HEK293 (cell line): Measurements from ENCODE around the gene NR1H3.

ENCODE experiments used
- CTCF ChIA-PET: fragments of 350-600 bp; formaldehyde crosslinking; extraction: SDS; loops from one replicate; lab custom pipeline; 2021; ENCODE audit warnings: antibody characterized with exemption; lab: Yijun Ruan, JAX
- POLR2A ChIA-PET: fragments of 300-600 bp; formaldehyde crosslinking; extraction: SDS; loops from one replicate; lab custom pipeline; 2020; ENCODE audit warnings: antibody characterized with exemption, inconsistent platforms; lab: Yijun Ruan, JAX
- H3K27ac ChIP-seq: fragments of 200-500 bp; sonication (Bioruptor generic); 2 replicates; pipeline ENCODE4 v1.5.1; 2014; ENCODE audit warnings: low read depth, low read length, control low read depth, inconsistent platforms; ENCODE audit errors: extremely low read depth
- H3K36me3 ChIP-seq, 2 experiments: fragments of 200-500 bp in 1 of 2; sonication (Bioruptor generic) in 1 of 2; 1 replicate in 1 of 2; 2 replicates in 1 of 2; pipeline ENCODE4 v1.5.1; 2014 to 2017; ENCODE audit warnings: inconsistent platforms in 2 of 2, low read length in 2 of 2; ENCODE audit not compliant: control insufficient read depth in 2 of 2, insufficient read depth in 1 of 2
- H3K4me1 ChIP-seq: fragments of 200-500 bp; sonication (Bioruptor generic); 2 replicates; pipeline ENCODE4 v1.5.1; 2014; ENCODE audit warnings: mild to moderate bottlenecking, low read length, inconsistent platforms; ENCODE audit not compliant: control insufficient read depth, insufficient read depth
- H3K4me3 ChIP-seq: 2 replicates; pipeline ENCODE4 v1.5.1; 2011; ENCODE audit warnings: low read depth, mild to moderate bottlenecking, control low read depth, low read length, moderate library complexity
- H3K9me3 ChIP-seq: fragments of 200-500 bp; sonication (Bioruptor generic); 2 replicates; pipeline ENCODE4 v1.5.1; 2014; ENCODE audit warnings: low read depth, low read length, inconsistent platforms; ENCODE audit not compliant: control insufficient read depth, insufficient read depth
- EGR2 ChIP-seq: fragments of 450-650 bp; formaldehyde crosslinking; IDR thresholded peaks from 2 replicates; pipeline ENCODE4 v1.5.1; 2016; ENCODE audit warnings: low read depth, missing biosample characterization, missing genetic modification characterization
- FEZF1 ChIP-seq: fragments of 450-650 bp; formaldehyde crosslinking; IDR thresholded peaks from 2 replicates; pipeline ENCODE4 v1.5.1; 2016; ENCODE audit warnings: missing biosample characterization, missing genetic modification characterization
- IKZF3 ChIP-seq: fragments of 450-650 bp; IDR thresholded peaks from 2 replicates; pipeline ENCODE4 v1.5.0; 2018; ENCODE audit warnings: missing biosample characterization, mild to moderate bottlenecking, missing genetic modification characterization, moderate library complexity
- KLF7 ChIP-seq: fragments of 450-650 bp; formaldehyde crosslinking; IDR thresholded peaks from 2 replicates; pipeline ENCODE4 v1.5.1; 2016; ENCODE audit warnings: missing biosample characterization, missing genetic modification characterization, borderline replicate concordance
- KLF9 ChIP-seq: fragments of 450-650 bp; formaldehyde crosslinking; IDR thresholded peaks from 2 replicates; pipeline ENCODE4 v1.5.1; 2016; ENCODE audit warnings: missing biosample characterization, missing genetic modification characterization, low read depth
- MZF1 ChIP-seq: fragments of 450-650 bp; formaldehyde crosslinking; IDR thresholded peaks from 2 replicates; pipeline ENCODE4 v1.5.1; 2017; ENCODE audit warnings: missing biosample characterization, missing genetic modification characterization, borderline replicate concordance
- OVOL3 ChIP-seq: fragments of 450-650 bp; formaldehyde crosslinking; IDR thresholded peaks from 2 replicates; pipeline ENCODE4 v1.5.1; 2016; ENCODE audit warnings: missing biosample characterization, missing genetic modification characterization
- SETDB1 ChIP-seq: IDR thresholded peaks from one replicate; pipeline ENCODE4 v1.6.1; 2017; ENCODE audit warnings: mild to moderate bottlenecking, low read length, moderate library complexity, mixed read lengths; ENCODE audit not compliant: insufficient read length
- ZBTB1 ChIP-seq: fragments of 450-650 bp; formaldehyde crosslinking; IDR thresholded peaks from 2 replicates; pipeline ENCODE4 v1.5.1; 2016; ENCODE audit warnings: missing biosample characterization, missing genetic modification characterization
- ZBTB20 ChIP-seq: fragments of 450-650 bp; formaldehyde crosslinking; IDR thresholded peaks from 2 replicates; pipeline ENCODE4 v1.5.1; 2016; ENCODE audit warnings: missing biosample characterization, missing genetic modification characterization
- ZBTB48 ChIP-seq: fragments of 450-650 bp; formaldehyde crosslinking; IDR thresholded peaks from 2 replicates; pipeline ENCODE4 v1.5.1; 2016; ENCODE audit warnings: missing biosample characterization, missing genetic modification characterization
- ZIC2 ChIP-seq: fragments of 450-650 bp; formaldehyde crosslinking; IDR thresholded peaks from 2 replicates; pipeline ENCODE4 v1.5.1; 2016; ENCODE audit warnings: missing biosample characterization, missing genetic modification characterization
- ZNF138 ChIP-seq: fragments of 450-650 bp; formaldehyde crosslinking; IDR thresholded peaks from 2 replicates; pipeline ENCODE4 v1.5.1; 2016; ENCODE audit warnings: missing biosample characterization, missing genetic modification characterization, borderline replicate concordance
- ZNF16 ChIP-seq: fragments of 450-650 bp; formaldehyde crosslinking; IDR thresholded peaks from 2 replicates; pipeline ENCODE4 v1.5.1; 2016; ENCODE audit warnings: low read depth, missing biosample characterization, missing genetic modification characterization
- ZNF175 ChIP-seq: fragments of 450-650 bp; formaldehyde crosslinking; IDR thresholded peaks from 2 replicates; pipeline ENCODE4 v1.5.1; 2016; ENCODE audit warnings: missing biosample characterization, missing genetic modification characterization
- ZNF184 ChIP-seq: fragments of 450-650 bp; IDR thresholded peaks from 2 replicates; pipeline ENCODE4 v1.5.1; 2018; ENCODE audit warnings: missing biosample characterization, mild to moderate bottlenecking, missing genetic modification characterization
- ZNF23 ChIP-seq: fragments of 450-650 bp; formaldehyde crosslinking; IDR thresholded peaks from 2 replicates; pipeline ENCODE4 v1.5.1; 2016; ENCODE audit warnings: missing biosample characterization, missing genetic modification characterization, borderline replicate concordance
- ZNF24 ChIP-seq: fragments of 450-650 bp; formaldehyde crosslinking; IDR thresholded peaks from 2 replicates; pipeline ENCODE4 v1.5.1; 2016; ENCODE audit warnings: missing biosample characterization, missing genetic modification characterization
- ZNF366 ChIP-seq: fragments of 450-650 bp; formaldehyde crosslinking; conservative IDR thresholded peaks from 2 replicates; pipeline ENCODE4 v1.5.1; 2016; ENCODE audit warnings: missing biosample characterization, missing genetic modification characterization
- ZNF394 ChIP-seq: fragments of 450-650 bp; formaldehyde crosslinking; IDR thresholded peaks from 2 replicates; pipeline ENCODE4 v1.5.1; 2016; ENCODE audit warnings: missing biosample characterization, missing genetic modification characterization, mild to moderate bottlenecking, moderate library complexity, borderline replicate concordance
- ZNF416 ChIP-seq: fragments of 450-650 bp; formaldehyde crosslinking; IDR thresholded peaks from 2 replicates; pipeline ENCODE4 v1.5.1; 2016; ENCODE audit warnings: missing biosample characterization, missing genetic modification characterization
- ZNF544 ChIP-seq: fragments of 450-650 bp; formaldehyde crosslinking; IDR thresholded peaks from 2 replicates; pipeline ENCODE4 v1.5.0; 2017; ENCODE audit warnings: missing biosample characterization, missing genetic modification characterization
- ZNF571 ChIP-seq: fragments of 450-650 bp; formaldehyde crosslinking; IDR thresholded peaks from 2 replicates; pipeline ENCODE4 v1.5.0; 2017; ENCODE audit warnings: missing biosample characterization, missing genetic modification characterization
- ZNF785 ChIP-seq: fragments of 450-650 bp; formaldehyde crosslinking; IDR thresholded peaks from 2 replicates; pipeline ENCODE4 v1.5.1; 2016; ENCODE audit warnings: missing biosample characterization, missing genetic modification characterization
- TF ChIP-seq, protein P1 (sequence below): fragments of 450-650 bp; formaldehyde crosslinking; IDR thresholded peaks from 2 replicates; pipeline ENCODE4; 2016; ENCODE audit warnings: missing biosample characterization, missing genetic modification characterization
- TF ChIP-seq, protein P2 (sequence below): fragments of 450-650 bp; formaldehyde crosslinking; IDR thresholded peaks from 2 replicates; pipeline ENCODE4 v1.5.1; 2017; ENCODE audit warnings: missing biosample characterization, mild to moderate bottlenecking, missing genetic modification characterization, moderate library complexity
- TF ChIP-seq, protein P3 (sequence below): fragments of 450-650 bp; formaldehyde crosslinking; IDR thresholded peaks from 2 replicates; pipeline ENCODE4 v1.5.1; 2016; ENCODE audit warnings: missing biosample characterization, missing genetic modification characterization
- TF ChIP-seq, protein P4 (sequence below): fragments of 450-650 bp; formaldehyde crosslinking; IDR thresholded peaks from 2 replicates; pipeline ENCODE4 v1.5.1; 2016; ENCODE audit warnings: missing biosample characterization, missing genetic modification characterization
- TF ChIP-seq, protein P5 (sequence below): fragments of 450-650 bp; formaldehyde crosslinking; IDR thresholded peaks from 2 replicates; pipeline ENCODE4 v1.5.1; 2016; ENCODE audit warnings: missing biosample characterization, missing genetic modification characterization

NR1H3 gene

DNA sequence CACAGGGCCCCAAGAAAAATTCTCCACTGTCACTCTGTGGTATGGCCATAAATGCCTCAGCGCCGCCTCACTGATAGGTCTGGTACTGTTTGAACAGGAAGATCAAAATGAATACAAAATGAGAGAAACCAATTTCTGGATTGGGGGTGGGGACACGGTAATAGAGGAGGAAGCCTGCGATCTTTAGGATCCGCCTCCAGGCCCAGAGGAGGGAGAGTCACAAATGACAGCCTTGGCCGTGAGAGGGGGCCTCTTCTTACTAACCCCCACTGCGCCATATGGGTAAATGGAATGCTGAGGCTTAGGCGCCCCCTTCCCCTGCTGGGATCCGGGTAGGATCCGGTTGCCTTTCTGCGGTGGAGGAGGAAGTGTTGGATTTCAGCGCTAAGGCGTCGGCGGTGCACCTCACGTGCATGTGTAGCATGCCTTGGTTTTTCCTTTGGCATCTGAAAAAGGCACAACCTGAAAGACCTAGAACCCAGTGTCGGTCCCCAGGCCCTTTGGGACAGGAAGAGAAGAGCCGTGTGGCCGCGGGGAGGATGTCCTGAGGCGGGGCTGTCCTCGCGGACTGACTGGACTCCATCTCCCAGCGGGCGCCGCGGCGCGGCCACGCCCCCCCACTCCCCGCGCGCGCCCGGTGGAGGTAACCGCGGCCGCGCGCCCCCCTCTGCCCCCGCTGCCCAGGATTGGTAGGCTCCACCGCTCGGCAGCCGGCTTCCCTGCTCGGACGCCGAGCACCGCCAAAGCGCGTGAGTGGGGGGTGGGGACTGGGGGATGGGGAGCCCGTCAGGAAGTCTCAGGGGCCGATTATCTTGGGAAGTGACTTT is 11.4 kb downstream of the NR1H3 start:
- ChIA-PET CTCF (interaction anchor here (0.6 to 3.0 kb wide), 2 partner anchors 10 to 138 kb away, joined by 3 to 28 read pairs; partner anchors contain the start of gene NR1H3), POLR2A (interaction anchor here (1.4 to 2.2 kb wide), 2 partner anchors 20 to 21 kb away, joined by 6 to 9 read pairs; partner anchors contain the start of gene ACP2)
- no peaks in the 10 kb centered on the region for H3K9me3 ChIP-seq
- H3K27ac ChIP-seq: peak overlapping the region; percentile 79
- H3K4me3 ChIP-seq: peak overlapping the region; percentile 86
- peaks cover 13% of the 10 kb centered on the region; the same call in 1 of the 2 replicates for H3K4me1 ChIP-seq
- H3K36me3 ChIP-seq: peaks cover 0 to 6% of the 10 kb centered on the region in 2 experiments; a peak in 1 of 3 replicates
- 0 out of 2 replicates have a peak, but pooled peaks have one; percentile 24 for TF ChIP-seq ZNF366 (tag by site-specific recombination)
- TF ChIP-seq KLF9 (tag by site-specific recombination): peak; percentile 79
- no peak for TF ChIP-seq MZF1 (tag by site-specific recombination)
- no peak for TF ChIP-seq ZNF16
- no peak for TF ChIP-seq KLF7
- TF ChIP-seq, protein P1, sequence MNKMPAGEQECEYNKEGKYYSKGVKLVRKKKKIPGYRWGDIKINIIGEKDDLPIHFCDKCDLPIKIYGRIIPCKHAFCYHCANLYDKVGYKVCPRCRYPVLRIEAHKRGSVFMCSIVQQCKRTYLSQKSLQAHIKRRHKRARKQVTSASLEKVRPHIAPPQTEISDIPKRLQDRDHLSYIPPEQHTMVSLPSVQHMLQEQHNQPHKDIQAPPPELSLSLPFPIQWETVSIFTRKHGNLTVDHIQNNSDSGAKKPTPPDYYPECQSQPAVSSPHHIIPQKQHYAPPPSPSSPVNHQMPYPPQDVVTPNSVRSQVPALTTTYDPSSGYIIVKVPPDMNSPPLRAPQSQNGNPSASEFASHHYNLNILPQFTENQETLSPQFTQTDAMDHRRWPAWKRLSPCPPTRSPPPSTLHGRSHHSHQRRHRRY (tag by site-specific recombination): no peak
- TF ChIP-seq ZIC2: peak; percentile 68
- 0 out of 2 replicates have a peak, but pooled peaks have one; percentile 39 for TF ChIP-seq ZBTB1
- no peak for TF ChIP-seq ZNF416
- TF ChIP-seq, protein P2, sequence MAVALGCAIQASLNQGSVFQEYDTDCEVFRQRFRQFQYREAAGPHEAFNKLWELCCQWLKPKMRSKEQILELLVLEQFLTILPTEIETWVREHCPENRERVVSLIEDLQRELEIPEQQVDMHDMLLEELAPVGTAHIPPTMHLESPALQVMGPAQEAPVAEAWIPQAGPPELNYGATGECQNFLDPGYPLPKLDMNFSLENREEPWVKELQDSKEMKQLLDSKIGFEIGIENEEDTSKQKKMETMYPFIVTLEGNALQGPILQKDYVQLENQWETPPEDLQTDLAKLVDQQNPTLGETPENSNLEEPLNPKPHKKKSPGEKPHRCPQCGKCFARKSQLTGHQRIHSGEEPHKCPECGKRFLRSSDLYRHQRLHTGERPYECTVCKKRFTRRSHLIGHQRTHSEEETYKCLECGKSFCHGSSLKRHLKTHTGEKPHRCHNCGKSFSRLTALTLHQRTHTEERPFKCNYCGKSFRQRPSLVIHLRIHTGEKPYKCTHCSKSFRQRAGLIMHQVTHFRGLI (tag by site-specific recombination): no peak
- TF ChIP-seq, protein P3, sequence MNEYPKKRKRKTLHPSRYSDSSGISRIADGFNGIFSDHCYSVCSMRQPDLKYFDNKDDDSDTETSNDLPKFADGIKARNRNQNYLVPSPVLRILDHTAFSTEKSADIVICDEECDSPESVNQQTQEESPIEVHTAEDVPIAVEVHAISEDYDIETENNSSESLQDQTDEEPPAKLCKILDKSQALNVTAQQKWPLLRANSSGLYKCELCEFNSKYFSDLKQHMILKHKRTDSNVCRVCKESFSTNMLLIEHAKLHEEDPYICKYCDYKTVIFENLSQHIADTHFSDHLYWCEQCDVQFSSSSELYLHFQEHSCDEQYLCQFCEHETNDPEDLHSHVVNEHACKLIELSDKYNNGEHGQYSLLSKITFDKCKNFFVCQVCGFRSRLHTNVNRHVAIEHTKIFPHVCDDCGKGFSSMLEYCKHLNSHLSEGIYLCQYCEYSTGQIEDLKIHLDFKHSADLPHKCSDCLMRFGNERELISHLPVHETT (tag by site-specific recombination): peak; percentile 66; the same call in 1 of the 2 replicates
- TF ChIP-seq IKZF3 (tag by site-specific recombination): no peak
- TF ChIP-seq ZNF785 (tag by site-specific recombination): no peak
- no peak for TF ChIP-seq ZNF23 (tag by site-specific recombination)
- TF ChIP-seq ZNF24 (tag by site-specific recombination): peak; percentile 26; the same call in 1 of the 2 replicates
- TF ChIP-seq, protein P4, sequence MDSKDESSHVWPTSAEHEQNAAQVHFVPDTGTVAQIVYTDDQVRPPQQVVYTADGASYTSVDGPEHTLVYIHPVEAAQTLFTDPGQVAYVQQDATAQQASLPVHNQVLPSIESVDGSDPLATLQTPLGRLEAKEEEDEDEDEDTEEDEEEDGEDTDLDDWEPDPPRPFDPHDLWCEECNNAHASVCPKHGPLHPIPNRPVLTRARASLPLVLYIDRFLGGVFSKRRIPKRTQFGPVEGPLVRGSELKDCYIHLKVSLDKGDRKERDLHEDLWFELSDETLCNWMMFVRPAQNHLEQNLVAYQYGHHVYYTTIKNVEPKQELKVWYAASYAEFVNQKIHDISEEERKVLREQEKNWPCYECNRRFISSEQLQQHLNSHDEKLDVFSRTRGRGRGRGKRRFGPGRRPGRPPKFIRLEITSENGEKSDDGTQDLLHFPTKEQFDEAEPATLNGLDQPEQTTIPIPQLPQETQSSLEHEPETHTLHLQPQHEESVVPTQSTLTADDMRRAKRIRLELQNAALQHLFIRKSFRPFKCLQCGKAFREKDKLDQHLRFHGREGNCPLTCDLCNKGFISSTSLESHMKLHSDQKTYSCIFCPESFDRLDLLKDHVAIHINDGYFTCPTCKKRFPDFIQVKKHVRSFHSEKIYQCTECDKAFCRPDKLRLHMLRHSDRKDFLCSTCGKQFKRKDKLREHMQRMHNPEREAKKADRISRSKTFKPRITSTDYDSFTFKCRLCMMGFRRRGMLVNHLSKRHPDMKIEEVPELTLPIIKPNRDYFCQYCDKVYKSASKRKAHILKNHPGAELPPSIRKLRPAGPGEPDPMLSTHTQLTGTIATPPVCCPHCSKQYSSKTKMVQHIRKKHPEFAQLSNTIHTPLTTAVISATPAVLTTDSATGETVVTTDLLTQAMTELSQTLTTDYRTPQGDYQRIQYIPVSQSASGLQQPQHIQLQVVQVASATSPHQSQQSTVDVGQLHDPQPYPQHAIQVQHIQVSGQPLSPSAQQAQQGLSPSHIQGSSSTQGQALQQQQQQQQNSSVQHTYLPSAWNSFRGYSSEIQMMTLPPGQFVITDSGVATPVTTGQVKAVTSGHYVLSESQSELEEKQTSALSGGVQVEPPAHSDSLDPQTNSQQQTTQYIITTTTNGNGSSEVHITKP: peak; percentile 100
- 0 out of 2 replicates have a peak, but pooled peaks have one; percentile 58 for TF ChIP-seq ZBTB48 (tag by site-specific recombination)
- TF ChIP-seq SETDB1: no peak
- TF ChIP-seq ZNF175 (tag by site-specific recombination): no peak
- TF ChIP-seq FEZF1 (tag by site-specific recombination): peak; percentile 50
- TF ChIP-seq ZNF138: no peak
- peak; percentile 31; the same call in 1 of the 2 replicates for TF ChIP-seq EGR2 (tag by site-specific recombination)
- TF ChIP-seq, protein P5, sequence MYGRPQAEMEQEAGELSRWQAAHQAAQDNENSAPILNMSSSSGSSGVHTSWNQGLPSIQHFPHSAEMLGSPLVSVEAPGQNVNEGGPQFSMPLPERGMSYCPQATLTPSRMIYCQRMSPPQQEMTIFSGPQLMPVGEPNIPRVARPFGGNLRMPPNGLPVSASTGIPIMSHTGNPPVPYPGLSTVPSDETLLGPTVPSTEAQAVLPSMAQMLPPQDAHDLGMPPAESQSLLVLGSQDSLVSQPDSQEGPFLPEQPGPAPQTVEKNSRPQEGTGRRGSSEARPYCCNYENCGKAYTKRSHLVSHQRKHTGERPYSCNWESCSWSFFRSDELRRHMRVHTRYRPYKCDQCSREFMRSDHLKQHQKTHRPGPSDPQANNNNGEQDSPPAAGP: peak; percentile 33; the same call in 1 of the 2 replicates
- TF ChIP-seq ZNF394 (tag by site-specific recombination): peak; percentile 22; the same call in 1 of the 2 replicates
- TF ChIP-seq ZNF544 (tag by site-specific recombination): no peak
- TF ChIP-seq ZBTB20 (tag by site-specific recombination): peak; percentile 73; the same call in 1 of the 2 replicates
- TF ChIP-seq OVOL3 (tag by site-specific recombination): no peak
- TF ChIP-seq ZNF571 (tag by site-specific recombination): no peak
- no peak for TF ChIP-seq ZNF184 (tag by site-specific recombination)
